Sigmoid colon (tissue), 4 donors: ENCODE results near the gene LONRF2.

Experiments used
- EP300 ChIP-seq, 4 donors: sonication (generic); formaldehyde crosslinking; IDR thresholded peaks; one replicate each; pipeline ENCODE4 v1.6.1; 2017; ENCODE audit warnings: antibody characterized with exemption in 4 of 4
- POLR2A ChIP-seq, 2 donors: fragments of 450-650 bp; IDR thresholded peaks; one replicate each; pipeline ENCODE4 v1.6.1; 2016; ENCODE audit warnings: antibody characterized with exemption in 2 of 2, mild to moderate bottlenecking in 2 of 2, moderate library complexity in 2 of 2
- POLR2AphosphoS5 ChIP-seq, 4 donors: sonication (generic); formaldehyde crosslinking; IDR thresholded peaks; one replicate each; pipeline ENCODE4 v1.6.1; 2017; ENCODE audit warnings: antibody characterized with exemption in 4 of 4
- TF ChIP-seq, protein P1 (sequence below), 4 experiments: fragments of 450-650 bp in 3 of 4; fragments of 200-600 bp in 1 of 4; IDR thresholded peaks; one replicate each; pipeline ENCODE4 v1.5.1; 2016 to 2019; ENCODE audit warnings: antibody characterized with exemption in 4 of 4, mild to moderate bottlenecking in 3 of 4, moderate library complexity in 2 of 4

DNA sequence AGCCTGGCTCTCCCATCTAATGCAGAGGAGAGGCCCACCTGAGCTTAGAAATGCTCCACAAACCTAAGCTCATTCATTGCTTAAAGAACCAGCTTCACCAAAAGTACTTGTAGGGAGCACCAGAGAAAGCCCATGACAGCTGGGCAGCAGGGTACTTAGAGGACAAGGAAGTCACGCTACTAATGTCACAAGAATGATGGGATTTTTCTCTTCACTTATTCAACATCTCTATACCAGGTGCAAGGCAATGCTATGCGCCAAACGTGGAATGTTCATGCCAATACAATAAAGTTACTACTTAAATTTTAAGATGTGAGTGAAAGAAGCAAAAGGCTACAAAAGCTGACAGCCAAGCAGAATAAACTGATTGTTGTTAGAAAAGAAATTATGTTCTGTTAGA, 36.0 kb downstream of the LONRF2 start:
- TF ChIP-seq, protein P1, sequence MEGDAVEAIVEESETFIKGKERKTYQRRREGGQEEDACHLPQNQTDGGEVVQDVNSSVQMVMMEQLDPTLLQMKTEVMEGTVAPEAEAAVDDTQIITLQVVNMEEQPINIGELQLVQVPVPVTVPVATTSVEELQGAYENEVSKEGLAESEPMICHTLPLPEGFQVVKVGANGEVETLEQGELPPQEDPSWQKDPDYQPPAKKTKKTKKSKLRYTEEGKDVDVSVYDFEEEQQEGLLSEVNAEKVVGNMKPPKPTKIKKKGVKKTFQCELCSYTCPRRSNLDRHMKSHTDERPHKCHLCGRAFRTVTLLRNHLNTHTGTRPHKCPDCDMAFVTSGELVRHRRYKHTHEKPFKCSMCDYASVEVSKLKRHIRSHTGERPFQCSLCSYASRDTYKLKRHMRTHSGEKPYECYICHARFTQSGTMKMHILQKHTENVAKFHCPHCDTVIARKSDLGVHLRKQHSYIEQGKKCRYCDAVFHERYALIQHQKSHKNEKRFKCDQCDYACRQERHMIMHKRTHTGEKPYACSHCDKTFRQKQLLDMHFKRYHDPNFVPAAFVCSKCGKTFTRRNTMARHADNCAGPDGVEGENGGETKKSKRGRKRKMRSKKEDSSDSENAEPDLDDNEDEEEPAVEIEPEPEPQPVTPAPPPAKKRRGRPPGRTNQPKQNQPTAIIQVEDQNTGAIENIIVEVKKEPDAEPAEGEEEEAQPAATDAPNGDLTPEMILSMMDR (IDR thresholded peaks at IDR 0.05) = no peak
- TF ChIP-seq POLR2A (IDR thresholded peaks at IDR 0.05) = no peak
- TF ChIP-seq EP300 (IDR thresholded peaks at IDR 0.05) = no peak
- TF ChIP-seq POLR2AphosphoS5 (IDR thresholded peaks at IDR 0.05) = no peak
